GM12892 (cell line): Measurements from ENCODE around the gene MYH6.

Experiments
- POLR2A ChIP-seq: IDR thresholded peaks from 2 replicates; pipeline ENCODE4 v1.6.1; 2011; ENCODE audit warnings: low read depth, low read length, control low read depth
- POLR2AphosphoS5 ChIP-seq: IDR thresholded peaks from 2 replicates; pipeline ENCODE4 v1.6.1; 2011; ENCODE audit warnings: low read depth, low read length, control low read depth
- TAF1 ChIP-seq: IDR thresholded peaks from 2 replicates; pipeline ENCODE4 v1.6.1; 2011; ENCODE audit warnings: low read depth, mild to moderate bottlenecking, control low read depth, low read length, borderline replicate concordance

DNA sequence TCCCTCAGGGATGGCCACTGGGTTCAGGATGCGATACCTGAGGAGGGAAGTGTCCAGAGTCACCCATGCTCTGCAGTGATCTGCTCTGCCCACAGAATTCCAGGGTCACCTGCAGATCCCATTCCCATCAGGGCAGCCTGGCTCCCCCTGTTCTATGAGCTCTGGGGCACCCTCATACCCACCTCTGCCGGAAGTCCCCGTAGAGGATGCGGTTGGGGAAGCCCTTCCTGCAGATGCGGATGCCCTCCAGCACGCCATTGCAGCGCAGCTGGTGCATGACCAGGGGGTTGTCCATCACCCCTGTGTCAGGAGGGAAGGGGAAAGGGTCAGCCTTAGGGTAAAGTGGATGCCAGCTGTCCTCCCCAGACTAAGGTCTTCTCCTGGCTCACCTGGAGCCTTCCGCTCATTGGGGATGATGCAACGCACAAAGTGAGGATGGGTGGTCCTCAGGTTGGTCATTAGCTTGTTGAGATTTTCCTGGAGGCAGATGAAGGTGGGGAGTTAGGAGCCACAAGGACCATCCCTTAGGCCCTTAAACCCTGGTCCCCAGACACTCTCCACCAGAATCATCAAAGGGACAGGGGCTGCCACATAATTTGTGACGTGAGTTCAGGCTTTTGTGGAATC is 11.2 kb downstream of the MYH6 start:
- TF ChIP-seq POLR2A (no peak), POLR2AphosphoS5 (no peak), TAF1 (no peak)
